Astrocyte (in vitro differentiated cells and primary cell): ENCODE measurements around the gene BHLHE23. TPM values are rescaled to one million over a fixed set of nuclear protein-coding genes. Genes with fewer than 3 reads are reported as not detected.
A peak's percentile ranks its signal among the peaks of the same experiment; 100 is the strongest.

Experiments used
- DNase-seq: peaks from one replicate; pipeline ENCODE4 v3.0.0-alpha.2; 2010; ENCODE audit warnings: low read depth
- FAIRE-seq: peaks from 2 replicates; lab custom pipeline; 2011; peaks lifted over from hg19 to GRCh38; lab: Jason Lieb, UNC
- H2AFZ ChIP-seq: 2 replicates; pipeline ENCODE4 v1.6.0; 2012; ENCODE audit warnings: low read depth, low read length, inconsistent platforms
- H3K27ac ChIP-seq: 2 replicates; pipeline ENCODE4 v1.5.1; 2011; ENCODE audit warnings: low read depth, low read length, inconsistent platforms
- H3K27me3 ChIP-seq: 2 replicates; pipeline ENCODE4 v1.6.0; 2011; ENCODE audit warnings: low read length, inconsistent platforms; ENCODE audit not compliant: insufficient read depth
- H3K36me3 ChIP-seq: 2 replicates; pipeline ENCODE4 v1.5.1; 2011; ENCODE audit warnings: low read length, inconsistent platforms; ENCODE audit not compliant: insufficient read depth
- H3K4me1 ChIP-seq: 2 replicates; pipeline ENCODE4 v1.5.1; 2011; ENCODE audit warnings: low read length, inconsistent platforms; ENCODE audit not compliant: insufficient read depth
- H3K4me2 ChIP-seq: 2 replicates; pipeline ENCODE4 v1.6.0; 2012; ENCODE audit warnings: low read length, inconsistent platforms
- H3K4me3 ChIP-seq: 2 replicates; pipeline ENCODE4 v1.5.1; 2011; ENCODE audit warnings: low read depth, mild to moderate bottlenecking, low read length, inconsistent platforms; ENCODE audit not compliant: insufficient read depth
- H3K79me2 ChIP-seq: 2 replicates; pipeline ENCODE4 v1.6.0; 2012; ENCODE audit warnings: mild to moderate bottlenecking, low read length, inconsistent platforms; ENCODE audit not compliant: insufficient read depth
- H3K9ac ChIP-seq: 2 replicates; pipeline ENCODE4 v1.6.0; 2012; ENCODE audit warnings: mild to moderate bottlenecking, low read length, inconsistent platforms
- H3K9me3 ChIP-seq: 2 replicates; pipeline ENCODE4 v1.5.1; 2012; ENCODE audit warnings: low read depth, mild to moderate bottlenecking, low read length, inconsistent platforms; ENCODE audit not compliant: insufficient read depth
- H4K20me1 ChIP-seq: 2 replicates; pipeline ENCODE4 v1.6.0; 2012; ENCODE audit warnings: low read length, inconsistent platforms; ENCODE audit not compliant: insufficient read depth
- H3K27ac Mint-ChIP-seq: one replicate; pipeline ENCODE4 v1.8.0; 2021; ENCODE audit warnings: mild to moderate bottlenecking, mixed read lengths; ENCODE audit not compliant: unreplicated experiment
- H3K27me3 Mint-ChIP-seq: one replicate; pipeline ENCODE4 v1.8.0; 2021; ENCODE audit warnings: low read depth, mixed read lengths; ENCODE audit not compliant: unreplicated experiment
- H3K36me3 Mint-ChIP-seq: one replicate; pipeline ENCODE4 v1.8.0; 2021; ENCODE audit warnings: low read depth, mixed read lengths; ENCODE audit not compliant: unreplicated experiment
- H3K4me1 Mint-ChIP-seq: one replicate; pipeline ENCODE4 v1.8.0; 2021; ENCODE audit warnings: low read depth, mixed read lengths; ENCODE audit not compliant: unreplicated experiment
- H3K4me3 Mint-ChIP-seq: one replicate; pipeline ENCODE4 v1.8.0; 2021; ENCODE audit warnings: mild to moderate bottlenecking, moderate library complexity, mixed read lengths; ENCODE audit not compliant: unreplicated experiment
- H3K9me3 Mint-ChIP-seq: one replicate; pipeline ENCODE4 v1.8.0; 2021; ENCODE audit warnings: mild to moderate bottlenecking, mixed read lengths; ENCODE audit not compliant: unreplicated experiment
- CTCF ChIP-seq: IDR thresholded peaks from 2 replicates; pipeline ENCODE4 v1.5.1; 2011; ENCODE audit warnings: low read depth, mild to moderate bottlenecking, inconsistent platforms, low read length, moderate library complexity; ENCODE audit not compliant: insufficient read depth
- EZH2 ChIP-seq: IDR thresholded peaks from 2 replicates; pipeline ENCODE4 v1.6.1; 2012; ENCODE audit warnings: mild to moderate bottlenecking, low read length, inconsistent platforms; ENCODE audit not compliant: insufficient read depth
- total RNA-seq: library from RNA; stranded (reverse); gene quantifications from 2 replicates; pipeline ENCODE4 v1.2.1, GENCODE V29; 2021

BHLHE23 gene
- total RNA-seq, 1 donor from 2014 or later: not detected

DNA sequence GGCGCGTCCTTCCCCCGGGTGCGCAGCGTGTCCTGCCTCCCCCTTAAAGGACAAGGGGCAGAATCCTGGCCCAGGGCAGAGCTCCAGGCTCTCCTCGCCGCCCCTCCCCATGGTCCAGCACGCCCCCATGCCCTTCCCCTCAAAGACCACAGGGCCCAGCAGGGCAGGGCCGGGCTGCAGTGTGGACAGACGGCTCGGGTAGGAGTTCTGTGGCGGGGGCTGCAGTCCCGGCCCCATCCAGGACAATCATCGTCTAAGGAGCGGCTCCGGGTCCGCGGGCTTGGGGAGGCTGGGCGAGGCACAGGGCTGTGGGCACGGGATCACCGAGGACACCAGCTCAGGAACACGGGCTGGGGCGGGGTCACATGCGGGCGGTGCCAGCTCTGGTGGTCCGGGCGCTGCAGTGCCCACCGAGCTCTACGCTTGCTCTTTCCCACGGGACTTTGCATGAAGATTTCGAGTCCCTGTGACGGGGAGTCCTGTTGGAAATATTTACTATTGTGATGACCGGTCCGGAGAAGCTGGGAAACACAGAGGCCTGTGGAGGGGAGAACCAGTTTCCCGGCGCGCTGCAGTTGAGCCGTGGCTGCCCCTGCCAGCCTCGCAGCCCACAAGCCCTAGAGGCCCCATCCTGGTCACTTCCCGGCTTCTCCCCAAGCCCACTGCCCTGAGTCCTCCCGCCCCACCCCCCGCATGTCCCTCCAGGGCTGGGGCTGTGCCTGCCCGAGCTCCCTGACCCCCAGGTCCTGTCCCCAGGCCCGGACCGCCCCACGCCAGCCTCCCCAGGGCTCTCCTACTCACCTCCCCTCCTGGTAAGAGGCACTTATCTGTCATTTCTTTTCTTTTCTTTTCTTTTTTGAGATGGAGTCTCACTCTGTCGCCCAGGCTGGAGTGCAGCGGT lies 33.7 kb downstream of the BHLHE23 start:
- FAIRE-seq (no peak), DNase-seq (no peak)
- no peaks in the 10 kb centered on the region for H3K9me3 Mint-ChIP-seq
- Histone ChIP-seq H3K9me3 (no peaks in the 10 kb centered on the region), H3K4me1 (no peaks in the 10 kb centered on the region), H3K36me3 (no peaks in the 10 kb centered on the region), H3K4me2 (peak overlapping the region; percentile 82), H3K9ac (no peak overlapping the region), H3K27me3 (peaks cover 29% of the 10 kb centered on the region), H4K20me1 (peaks cover 7% of the 10 kb centered on the region), H3K79me2 (no peaks in the 10 kb centered on the region), H3K27ac (no peak overlapping the region), H2AFZ (peak overlapping the region; percentile 56), H3K4me3 (no peak overlapping the region)
- H3K4me3 Mint-ChIP-seq: no peak overlapping the region
- TF ChIP-seq CTCF (no peak), EZH2 (peak; percentile 54)
- H3K4me1 Mint-ChIP-seq: no peaks in the 10 kb centered on the region
- no peak overlapping the region for H3K27ac Mint-ChIP-seq
- no peaks in the 10 kb centered on the region for H3K36me3 Mint-ChIP-seq
- peaks cover 48% of the 10 kb centered on the region for H3K27me3 Mint-ChIP-seq

- peak overlapping the region; percentile 82 for H3K4me2 ChIP-seq
- H3K27ac ChIP-seq: no peak overlapping the region
- no peak for FAIRE-seq
- H3K36me3 Mint-ChIP-seq: no peaks in the 10 kb centered on the region
- H3K4me1 Mint-ChIP-seq: no peaks in the 10 kb centered on the region
- H3K27me3 Mint-ChIP-seq: peaks cover 50% of the 10 kb centered on the region
- H3K9me3 ChIP-seq: no peaks in the 10 kb centered on the region
- TF ChIP-seq CTCF (peak; percentile 84), EZH2 (no peak)
- H3K36me3 ChIP-seq: no peaks in the 10 kb centered on the region
- peak overlapping the region; percentile 56 for H2AFZ ChIP-seq
- no peaks in the 10 kb centered on the region for H3K4me1 ChIP-seq
- peak overlapping the region; percentile 51 for H3K4me3 Mint-ChIP-seq
- H3K9ac ChIP-seq: no peak overlapping the region
- H3K27ac Mint-ChIP-seq: no peak overlapping the region
- peaks cover 7% of the 10 kb centered on the region for H4K20me1 ChIP-seq
- peak; percentile 39 for DNase-seq
- no peaks in the 10 kb centered on the region for H3K79me2 ChIP-seq
- H3K9me3 Mint-ChIP-seq: no peaks in the 10 kb centered on the region
- no peak overlapping the region for H3K4me3 ChIP-seq
- peaks cover 26% of the 10 kb centered on the region for H3K27me3 ChIP-seq
These were observed 34.6 kb downstream of the BHLHE23 start for GRCh38 chr20:62971950-62972844.
